Pancreas (tissue), 10 donors: ENCODE measurements around the gene KRT27. TPM values are rescaled to one million over a fixed set of nuclear protein-coding genes. Genes with fewer than 3 reads are reported as not detected.

Experiments
- ATAC-seq, 4 donors: fragments of 200-7000 bp; cut with Tn5 transposase; one replicate each; pipeline versions ENCODE4 v1.8.0 to v1.9.1; 2020; ENCODE audit warnings: mild to moderate bottlenecking in 4 of 4, moderate library complexity in 4 of 4
- DNase-seq, 6 donors: peaks; one replicate each; pipeline ENCODE4 v3.0.0-alpha.2; 2020
- FAIRE-seq: peaks from 2 replicates; lab custom pipeline; 2012; peaks lifted over from hg19 to GRCh38; lab: Jason Lieb, UNC
- H3K27ac ChIP-seq, 4 donors: fragments of 200-600 bp; sonication (generic); 1 replicate in 3 of 4; 2 replicates in 1 of 4; pipeline versions ENCODE4 v1.5.0 to v1.8.0; 2020
- H3K27me3 ChIP-seq, 4 donors: fragments of 200-600 bp; one replicate each; pipeline ENCODE4 v1.8.0; 2021
- H3K36me3 ChIP-seq, 3 donors: fragments of 200-600 bp; sonication (generic) in 1 of 3; one replicate each; pipeline versions ENCODE4 v1.5.0 to v1.8.0; 2020 to 2021
- H3K4me1 ChIP-seq, 3 donors: fragments of 200-600 bp; one replicate each; pipeline ENCODE4 v1.8.0; 2021
- H3K4me3 ChIP-seq, 4 donors: fragments of 200-600 bp; sonication (generic) in 2 of 4; one replicate each; pipeline versions ENCODE4 v1.5.0 to v1.8.0; 2020 to 2021
- H3K9me3 ChIP-seq, 4 donors: fragments of 200-600 bp; one replicate each; pipeline ENCODE4 v1.8.0; 2021
- WGBS, 2 donors: extraction: QIAGEN DNeasy Blood & Tissue Kit; methylation state at CpG; one replicate each; pipeline ENCODE4 v1.1.7; 2013; 5-methylcytosine and 5-hydroxymethylcytosine counted together
- intact Hi-C, 3 donors: fragments of 100-400 bp; cut with DNase I; formaldehyde crosslinking; loops; one replicate each; pipeline versions ENCODE4 v1.11.1 to v1.14.2; 2022
- polyA plus RNA-seq, 2 donors: library from polyadenylated mRNA; stranded (reverse); fragments of 200-250 nt; gene quantifications; one replicate each; pipeline ENCODE4 v1.2.3, GENCODE V29; 2013
- total RNA-seq, 6 donors: library from RNA; stranded (reverse); fragmentation: NEBNext Ultra II Directional in 4 of 6; extraction: Animal tissue kit (Norgen Biotek cat#: 25700) in 4 of 6; gene quantifications; one replicate each; pipeline versions ENCODE4 v1.2.1 to v1.2.4, GENCODE V29; 2021 to 2023
- TF ChIP-seq, protein P1 (sequence below), 4 donors: fragments of 200-600 bp; sonication (generic) in 3 of 4; IDR thresholded peaks; one replicate each; pipeline versions ENCODE4 v1.5.0 to v1.8.0; 2021; ENCODE audit warnings: antibody characterized with exemption in 4 of 4
- donor health status: healthy with polysubstance abuse.
- donor health status: DM: no; HTN: no; CAD: no; lungs with moderate emphysema.
- donor health status: DM: no; HTN: no; CAD: no.
- donor health status: control.
- donor health status: control.
- donor health status: Bipolar disorder and iron deficiency.
- donor health status: DM: yes; HTN: yes; CAD: no.
- donor health status: DM: no; HTN: no; CAD: no.
- donor health status: DM: no; HTN: no; CAD: no.
- donor health status: DM: yes; HTN: yes; CAD: no.

The KRT27 gene
- total and polyA plus RNA-seq, 8 donors, result not detected

DNA sequence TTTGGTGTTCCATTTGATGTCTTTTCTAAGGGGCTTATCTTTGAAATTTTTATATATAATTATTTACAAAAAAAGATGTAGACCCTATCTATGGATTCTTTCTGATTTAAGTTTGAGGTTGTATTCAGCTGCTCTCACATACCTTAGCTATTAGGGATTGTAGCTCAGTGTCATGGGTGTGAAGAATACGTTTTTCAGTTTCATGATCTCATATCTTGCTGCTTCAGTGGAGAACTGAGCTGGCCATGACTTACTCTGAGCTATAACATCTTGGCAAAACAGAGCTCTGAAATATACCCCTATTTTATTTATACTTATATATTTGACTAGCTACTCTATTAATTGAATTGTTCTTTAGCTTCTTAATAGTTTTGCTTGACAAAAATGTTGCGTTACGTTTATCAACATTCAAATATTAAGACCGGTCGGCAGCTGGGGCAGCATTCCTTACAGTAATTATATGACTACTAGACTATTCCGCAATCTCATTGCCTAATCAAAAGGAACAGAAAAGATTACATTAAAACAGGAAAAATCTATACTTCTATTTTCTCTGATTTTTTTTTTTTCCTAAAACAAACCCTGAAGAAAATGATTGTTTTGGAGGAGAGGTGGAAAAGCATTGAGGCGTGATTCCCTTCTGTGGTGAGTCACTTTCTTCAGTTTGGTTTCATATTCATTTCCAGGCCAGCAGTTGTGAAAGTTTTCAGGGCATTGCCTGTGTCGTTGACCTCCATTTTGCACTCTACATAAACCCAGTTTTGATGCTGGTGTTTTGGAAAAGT lies 54.7 kb downstream of the KRT27 start:
- Histone ChIP-seq H3K4me1 (no peaks in the 10 kb centered on the region), H3K27me3 (no peaks in the 10 kb centered on the region), H3K9me3 (no peaks in the 10 kb centered on the region), H3K27ac (no peak overlapping the region), H3K4me3 (no peak overlapping the region), H3K36me3 (no peaks in the 10 kb centered on the region)
- FAIRE-seq (no peak), DNase-seq (no peak), ATAC-seq (peak in 1 of 4 donors; percentile 41)
- TF ChIP-seq, protein P1, sequence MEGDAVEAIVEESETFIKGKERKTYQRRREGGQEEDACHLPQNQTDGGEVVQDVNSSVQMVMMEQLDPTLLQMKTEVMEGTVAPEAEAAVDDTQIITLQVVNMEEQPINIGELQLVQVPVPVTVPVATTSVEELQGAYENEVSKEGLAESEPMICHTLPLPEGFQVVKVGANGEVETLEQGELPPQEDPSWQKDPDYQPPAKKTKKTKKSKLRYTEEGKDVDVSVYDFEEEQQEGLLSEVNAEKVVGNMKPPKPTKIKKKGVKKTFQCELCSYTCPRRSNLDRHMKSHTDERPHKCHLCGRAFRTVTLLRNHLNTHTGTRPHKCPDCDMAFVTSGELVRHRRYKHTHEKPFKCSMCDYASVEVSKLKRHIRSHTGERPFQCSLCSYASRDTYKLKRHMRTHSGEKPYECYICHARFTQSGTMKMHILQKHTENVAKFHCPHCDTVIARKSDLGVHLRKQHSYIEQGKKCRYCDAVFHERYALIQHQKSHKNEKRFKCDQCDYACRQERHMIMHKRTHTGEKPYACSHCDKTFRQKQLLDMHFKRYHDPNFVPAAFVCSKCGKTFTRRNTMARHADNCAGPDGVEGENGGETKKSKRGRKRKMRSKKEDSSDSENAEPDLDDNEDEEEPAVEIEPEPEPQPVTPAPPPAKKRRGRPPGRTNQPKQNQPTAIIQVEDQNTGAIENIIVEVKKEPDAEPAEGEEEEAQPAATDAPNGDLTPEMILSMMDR (IDR thresholded peaks at IDR 0.05), result no peak
- 39 to 49% methylated on average over 8 of the region's 8 CpGs for WGBS, 2 donors
- intact Hi-C loops, result no loop called here

DNA sequence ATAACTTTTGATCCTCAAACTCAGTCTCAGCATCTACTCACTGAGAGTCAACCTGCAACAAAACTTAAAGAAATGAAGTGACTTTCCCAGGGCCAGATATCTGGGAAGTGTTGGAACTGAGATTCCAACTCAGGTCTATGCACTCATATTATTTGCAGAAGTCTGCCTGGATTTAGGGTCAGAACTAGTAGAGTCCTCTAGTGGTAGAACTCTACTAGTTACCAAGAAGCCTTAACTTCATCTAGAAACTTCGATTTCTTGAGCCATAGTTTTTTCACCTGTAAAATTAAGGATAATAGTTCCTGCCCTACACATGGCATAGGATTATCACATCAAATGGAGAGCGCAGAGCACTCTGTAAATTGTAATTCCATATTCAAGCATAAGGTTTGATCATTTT lies 55.4 kb downstream of the KRT27 start:
- Histone ChIP-seq H3K9me3 (no peaks in the 10 kb centered on the region), H3K4me3 (no peak overlapping the region), H3K27me3 (no peaks in the 10 kb centered on the region), H3K4me1 (no peaks in the 10 kb centered on the region), H3K27ac (no peak overlapping the region), H3K36me3 (no peaks in the 10 kb centered on the region)
- TF ChIP-seq, protein P1 (IDR thresholded peaks at IDR 0.05), result peak in 3 of 4 donors; percentile 9 to 19 (median 11)
- FAIRE-seq (no peak), ATAC-seq (peak in 3 of 4 donors; percentile 45 to 64 (median 51)), DNase-seq (no peak)
- 41 to 52% methylated on average over 2 of the region's 2 CpGs for WGBS, 2 donors
- intact Hi-C loops, result no loop called here

Other genes starting within 250 kb of the KRT27 start
- under 1 TPM in 3 of 6 donors, not detected in 3; 0.09 to 0.82 (median 0.09) TPM for gene CCR7, start 217.1 kb downstream of the KRT27 start, total RNA-seq
- gene CCR7, start 217.1 kb downstream of the KRT27 start, polyA plus RNA-seq, result under 1 TPM; 0.07 to 0.08 TPM
- gene SMARCE1, start 134.7 kb downstream of the KRT27 start, total RNA-seq, result 10 to 100 TPM; 21.7 to 48.5 (median 35.4) TPM
- 10 to 100 TPM; 29.0 to 55.8 TPM for gene SMARCE1, start 134.7 kb downstream of the KRT27 start, polyA plus RNA-seq
- gene KRT222, start 117.4 kb downstream of the KRT27 start, total RNA-seq, result 1 to 10 TPM in 3 of 6 donors, under 1 TPM in 3; 0.28 to 2.7 (median 1.1) TPM
- gene KRT222, start 117.4 kb downstream of the KRT27 start, polyA plus RNA-seq, result 1 to 10 TPM; 1.4 to 4.9 TPM
- not detected for gene KRT24, start 78.8 kb downstream of the KRT27 start, total RNA-seq
- under 1 TPM in 1 of 2 donors, not detected in 1; 0.08 TPM for gene KRT24, start 78.8 kb downstream of the KRT27 start, polyA plus RNA-seq
- gene KRT25, start 27.2 kb downstream of the KRT27 start, total RNA-seq, result not detected
- gene KRT25, start 27.2 kb downstream of the KRT27 start, polyA plus RNA-seq, result not detected
- not detected for gene KRT26, start 10.3 kb downstream of the KRT27 start, total RNA-seq
- not detected for gene KRT26, start 10.3 kb downstream of the KRT27 start, polyA plus RNA-seq
- not detected for gene KRT28, start 17.4 kb upstream of the KRT27 start, total RNA-seq
- not detected for gene KRT28, start 17.4 kb upstream of the KRT27 start, polyA plus RNA-seq
- gene KRT10, start 40.1 kb upstream of the KRT27 start, total RNA-seq, result 10 to 100 TPM; 13.9 to 25.5 (median 19.6) TPM
- gene KRT10, start 40.1 kb upstream of the KRT27 start, polyA plus RNA-seq, result 10 to 100 TPM; 29.2 to 31.0 TPM
- gene KRT12, start 84.7 kb upstream of the KRT27 start, total RNA-seq, result not detected
- not detected for gene KRT12, start 84.7 kb upstream of the KRT27 start, polyA plus RNA-seq
- gene KRT20, start 102.7 kb upstream of the KRT27 start, total RNA-seq, result under 1 TPM in 1 of 6 donors, not detected in 5; 0.63 TPM
- under 1 TPM in 1 of 2 donors, not detected in 1; 0.46 TPM for gene KRT20, start 102.7 kb upstream of the KRT27 start, polyA plus RNA-seq
- gene KRT23, start 155.1 kb upstream of the KRT27 start, total RNA-seq, result 10 to 100 TPM in 2 of 6 donors, 1 to 10 TPM in 1, under 1 TPM in 3; 0.78 to 17.7 (median 1.1) TPM
- 1 to 10 TPM in 1 of 2 donors, under 1 TPM in 1; 0.59 to 7.6 TPM for gene KRT23, start 155.1 kb upstream of the KRT27 start, polyA plus RNA-seq
- gene KRT39, start 184.4 kb upstream of the KRT27 start, total RNA-seq, result not detected
- gene KRT39, start 184.4 kb upstream of the KRT27 start, polyA plus RNA-seq, result not detected
- gene KRT40, start 201.8 kb upstream of the KRT27 start, total RNA-seq, result under 1 TPM in 3 of 6 donors, not detected in 3; 0.09 to 0.24 (median 0.20) TPM
- 1 to 10 TPM in 1 of 2 donors, under 1 TPM in 1; 0.61 to 1.0 TPM for gene KRT40, start 201.8 kb upstream of the KRT27 start, polyA plus RNA-seq
- not detected for gene KRTAP3-3, start 211.6 kb upstream of the KRT27 start, total RNA-seq
- under 1 TPM in 1 of 2 donors, not detected in 1; 0.30 TPM for gene KRTAP3-3, start 211.6 kb upstream of the KRT27 start, polyA plus RNA-seq
- gene KRTAP3-2, start 217.4 kb upstream of the KRT27 start, total RNA-seq, result not detected
- gene KRTAP3-2, start 217.4 kb upstream of the KRT27 start, polyA plus RNA-seq, result not detected
- not detected for gene KRTAP3-1, start 226.6 kb upstream of the KRT27 start, total RNA-seq
- gene KRTAP3-1, start 226.6 kb upstream of the KRT27 start, polyA plus RNA-seq, result under 1 TPM in 1 of 2 donors, not detected in 1; 0.19 TPM
- not detected for gene KRTAP1-5, start 244.7 kb upstream of the KRT27 start, total RNA-seq
- gene KRTAP1-5, start 244.7 kb upstream of the KRT27 start, polyA plus RNA-seq, result not detected
- not detected for gene KRTAP1-4, start 247.6 kb upstream of the KRT27 start, total RNA-seq
- not detected for gene KRTAP1-4, start 247.6 kb upstream of the KRT27 start, polyA plus RNA-seq